GM19324 (cell line): ENCODE data around the gene RIOK3.

Experiments used
- ATAC-seq: cut with Tn5 transposase; IDR thresholded peaks from one replicate; pipeline ENCODE4 v1.9.1; 2021; ENCODE audit warnings: mild to moderate bottlenecking, moderate library complexity; ENCODE audit not compliant: unreplicated experiment, low FRiP score

Gene RIOK3

GRCh38 chr18:23524213-23524707 lies 71.2 kb downstream of the RIOK3 start:
- no peak for ATAC-seq

GRCh38 chr18:23526501-23527063 lies 73.5 kb downstream of the RIOK3 start:
- ATAC-seq = no peak

- no peak for ATAC-seq
These were observed 75.7 kb downstream of the RIOK3 start for GRCh38 chr18:23528580-23529472.

GRCh38 chr18:23529604-23530003 lies 76.5 kb downstream of the RIOK3 start:
- no peak for ATAC-seq

- no peak for ATAC-seq
These were observed 77.1 kb downstream of the RIOK3 start for GRCh38 chr18:23530195-23530594.

GRCh38 chr18:23531912-23532311 lies 78.8 kb downstream of the RIOK3 start:
- no peak for ATAC-seq
